Measurements from ENCODE around the gene ZNF407.

GRCh38 chr18:75003764-75004690 is 406.4 kb downstream of the ZNF407 start:
- TF ChIP-seq EZH2 (IDR thresholded peaks at IDR 0.05; ENCODE audit: low read depth, unreplicated experiment) (no peak), CTCF (conservative IDR thresholded peaks at IDR 0.05; ENCODE audit: low read depth in 2 of 2) (no peak), ZNF331 (CRISPR knock-in tag; IDR thresholded peaks at IDR 0.05; ENCODE audit: low read depth) (no peak), CREB1 (CRISPR knock-in tag; IDR thresholded peaks at IDR 0.05; ENCODE audit: low read depth) (no peak), REST (IDR thresholded peaks at IDR 0.05; ENCODE audit: unreplicated experiment) (no peak), POLR2AphosphoS5 (IDR thresholded peaks at IDR 0.05; ENCODE audit: low read depth) (no peak), JUNB (IDR thresholded peaks at IDR 0.05; ENCODE audit: unreplicated experiment) (no peak), EZH2phosphoT487 (IDR thresholded peaks at IDR 0.05; ENCODE audit: unreplicated experiment) (no peak)
